ENCODE measurements around the gene ZNF532.

The ZNF532 gene

GRCh38 chr18:59002974-59003594, 138.4 kb downstream of the ZNF532 start:
- TF ChIP-seq, protein P1, sequence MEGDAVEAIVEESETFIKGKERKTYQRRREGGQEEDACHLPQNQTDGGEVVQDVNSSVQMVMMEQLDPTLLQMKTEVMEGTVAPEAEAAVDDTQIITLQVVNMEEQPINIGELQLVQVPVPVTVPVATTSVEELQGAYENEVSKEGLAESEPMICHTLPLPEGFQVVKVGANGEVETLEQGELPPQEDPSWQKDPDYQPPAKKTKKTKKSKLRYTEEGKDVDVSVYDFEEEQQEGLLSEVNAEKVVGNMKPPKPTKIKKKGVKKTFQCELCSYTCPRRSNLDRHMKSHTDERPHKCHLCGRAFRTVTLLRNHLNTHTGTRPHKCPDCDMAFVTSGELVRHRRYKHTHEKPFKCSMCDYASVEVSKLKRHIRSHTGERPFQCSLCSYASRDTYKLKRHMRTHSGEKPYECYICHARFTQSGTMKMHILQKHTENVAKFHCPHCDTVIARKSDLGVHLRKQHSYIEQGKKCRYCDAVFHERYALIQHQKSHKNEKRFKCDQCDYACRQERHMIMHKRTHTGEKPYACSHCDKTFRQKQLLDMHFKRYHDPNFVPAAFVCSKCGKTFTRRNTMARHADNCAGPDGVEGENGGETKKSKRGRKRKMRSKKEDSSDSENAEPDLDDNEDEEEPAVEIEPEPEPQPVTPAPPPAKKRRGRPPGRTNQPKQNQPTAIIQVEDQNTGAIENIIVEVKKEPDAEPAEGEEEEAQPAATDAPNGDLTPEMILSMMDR (conservative IDR thresholded peaks at IDR 0.05; ENCODE audit: low read depth, low read length), result no peak
- no peak overlapping the region for H3K4me3 ChIP-seq (ENCODE audit: low read length)
- no peak for DNase-seq (ENCODE audit: low read depth)

GRCh38 chr18:59005262-59005661, 140.6 kb downstream of the ZNF532 start:
- no peak overlapping the region for H3K4me3 ChIP-seq (ENCODE audit: low read length)
- TF ChIP-seq, protein P1 (conservative IDR thresholded peaks at IDR 0.05; ENCODE audit: low read depth, low read length), result no peak
- peak; percentile 75 for DNase-seq (ENCODE audit: low read depth)

GRCh38 chr18:59006461-59007067, 141.9 kb downstream of the ZNF532 start:
- no peak for DNase-seq (ENCODE audit: low read depth)
- TF ChIP-seq, protein P1 (conservative IDR thresholded peaks at IDR 0.05; ENCODE audit: low read depth, low read length), result no peak
- H3K4me3 ChIP-seq (ENCODE audit: low read length), result no peak overlapping the region

- TF ChIP-seq, protein P1 (conservative IDR thresholded peaks at IDR 0.05; ENCODE audit: low read depth, low read length), result no peak
- no peak overlapping the region for H3K4me3 ChIP-seq (ENCODE audit: low read length)
- no peak for DNase-seq (ENCODE audit: low read depth)
Measured at GRCh38 chr18:59008302-59008974, 143.8 kb downstream of the ZNF532 start.

DNA sequence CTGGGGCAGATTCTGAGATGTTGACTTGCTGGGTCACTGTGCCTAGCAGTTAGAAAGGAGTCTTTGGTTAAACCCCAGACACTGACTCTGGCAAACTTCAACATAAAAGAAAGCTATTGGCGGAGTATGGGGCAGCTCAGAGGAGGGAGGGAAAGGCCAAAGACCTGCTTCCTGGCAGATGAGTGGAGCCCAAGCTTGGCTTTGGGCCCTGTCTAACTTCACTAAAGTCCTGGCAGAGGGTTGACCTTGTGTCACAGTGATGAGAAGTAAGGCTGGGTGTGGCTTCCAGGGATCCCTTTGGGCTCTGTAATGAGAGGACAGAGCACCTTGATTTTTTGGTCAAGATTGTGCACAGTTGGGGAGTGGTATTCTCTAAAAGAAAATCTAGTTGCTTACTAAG, 145.2 kb downstream of the ZNF532 start:
- no peak for DNase-seq (ENCODE audit: low read depth)
- TF ChIP-seq, protein P1 (conservative IDR thresholded peaks at IDR 0.05; ENCODE audit: low read depth, low read length), result no peak
- no peak overlapping the region for H3K4me3 ChIP-seq (ENCODE audit: low read length)

- H3K4me3 ChIP-seq (ENCODE audit: low read length), result no peak overlapping the region
- DNase-seq (ENCODE audit: low read depth), result no peak
- TF ChIP-seq, protein P1 (conservative IDR thresholded peaks at IDR 0.05; ENCODE audit: low read depth, low read length), result no peak
Measured at GRCh38 chr18:59011289-59011688, 146.6 kb downstream of the ZNF532 start.
